ENCODE results near the gene OR51V1. TPM values are rescaled to one million over a fixed set of nuclear protein-coding genes. Genes with fewer than 3 reads are reported as not detected.
"Not testable (repeated sequence)": the region's sequence is repeated elsewhere in the genome, so short reads cannot be mapped to it uniquely, and the experiment has no call there.

OR51V1 gene
- total RNA-seq, 1 donor from 2014 or later, result not detected

DNA sequence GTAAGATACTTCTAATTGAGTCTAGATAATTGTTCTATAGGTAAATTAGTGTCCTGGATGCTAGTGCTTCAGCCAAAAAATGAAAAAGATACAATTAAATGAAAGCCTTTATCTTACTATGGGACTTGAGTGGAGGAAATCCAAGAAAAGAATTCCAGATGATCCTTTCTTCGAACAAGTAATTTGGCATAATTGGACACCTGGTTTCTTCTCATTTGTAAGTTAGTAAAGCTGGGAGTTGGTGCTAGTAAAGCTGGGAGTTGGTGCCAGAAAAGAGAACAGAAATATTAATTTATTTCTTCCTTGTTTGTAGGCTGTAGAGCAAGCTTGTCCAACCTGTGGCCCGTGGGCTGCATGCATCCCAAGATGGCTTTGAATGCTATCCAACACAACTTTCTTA lies 12.3 kb downstream of the OR51V1 start:
- no peak overlapping the region for H3K4me3 Mint-ChIP-seq (ENCODE audit: unreplicated experiment)
- no peak overlapping the region for H3K27ac Mint-ChIP-seq (ENCODE audit: unreplicated experiment)
- H3K36me3 Mint-ChIP-seq (ENCODE audit: low read depth, unreplicated experiment), result no peaks in the 10 kb centered on the region
- TF ChIP-seq, protein P1, sequence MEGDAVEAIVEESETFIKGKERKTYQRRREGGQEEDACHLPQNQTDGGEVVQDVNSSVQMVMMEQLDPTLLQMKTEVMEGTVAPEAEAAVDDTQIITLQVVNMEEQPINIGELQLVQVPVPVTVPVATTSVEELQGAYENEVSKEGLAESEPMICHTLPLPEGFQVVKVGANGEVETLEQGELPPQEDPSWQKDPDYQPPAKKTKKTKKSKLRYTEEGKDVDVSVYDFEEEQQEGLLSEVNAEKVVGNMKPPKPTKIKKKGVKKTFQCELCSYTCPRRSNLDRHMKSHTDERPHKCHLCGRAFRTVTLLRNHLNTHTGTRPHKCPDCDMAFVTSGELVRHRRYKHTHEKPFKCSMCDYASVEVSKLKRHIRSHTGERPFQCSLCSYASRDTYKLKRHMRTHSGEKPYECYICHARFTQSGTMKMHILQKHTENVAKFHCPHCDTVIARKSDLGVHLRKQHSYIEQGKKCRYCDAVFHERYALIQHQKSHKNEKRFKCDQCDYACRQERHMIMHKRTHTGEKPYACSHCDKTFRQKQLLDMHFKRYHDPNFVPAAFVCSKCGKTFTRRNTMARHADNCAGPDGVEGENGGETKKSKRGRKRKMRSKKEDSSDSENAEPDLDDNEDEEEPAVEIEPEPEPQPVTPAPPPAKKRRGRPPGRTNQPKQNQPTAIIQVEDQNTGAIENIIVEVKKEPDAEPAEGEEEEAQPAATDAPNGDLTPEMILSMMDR (IDR thresholded peaks at IDR 0.05; ENCODE audit: unreplicated experiment), result no peak
- no peaks in the 10 kb centered on the region for H3K4me1 Mint-ChIP-seq (ENCODE audit: unreplicated experiment)
- H3K9me3 Mint-ChIP-seq (ENCODE audit: unreplicated experiment), result no peaks in the 10 kb centered on the region
- no peaks in the 10 kb centered on the region for H3K27me3 Mint-ChIP-seq (ENCODE audit: unreplicated experiment)
- DNase-seq (ENCODE audit: low spot score), result no peak

DNA sequence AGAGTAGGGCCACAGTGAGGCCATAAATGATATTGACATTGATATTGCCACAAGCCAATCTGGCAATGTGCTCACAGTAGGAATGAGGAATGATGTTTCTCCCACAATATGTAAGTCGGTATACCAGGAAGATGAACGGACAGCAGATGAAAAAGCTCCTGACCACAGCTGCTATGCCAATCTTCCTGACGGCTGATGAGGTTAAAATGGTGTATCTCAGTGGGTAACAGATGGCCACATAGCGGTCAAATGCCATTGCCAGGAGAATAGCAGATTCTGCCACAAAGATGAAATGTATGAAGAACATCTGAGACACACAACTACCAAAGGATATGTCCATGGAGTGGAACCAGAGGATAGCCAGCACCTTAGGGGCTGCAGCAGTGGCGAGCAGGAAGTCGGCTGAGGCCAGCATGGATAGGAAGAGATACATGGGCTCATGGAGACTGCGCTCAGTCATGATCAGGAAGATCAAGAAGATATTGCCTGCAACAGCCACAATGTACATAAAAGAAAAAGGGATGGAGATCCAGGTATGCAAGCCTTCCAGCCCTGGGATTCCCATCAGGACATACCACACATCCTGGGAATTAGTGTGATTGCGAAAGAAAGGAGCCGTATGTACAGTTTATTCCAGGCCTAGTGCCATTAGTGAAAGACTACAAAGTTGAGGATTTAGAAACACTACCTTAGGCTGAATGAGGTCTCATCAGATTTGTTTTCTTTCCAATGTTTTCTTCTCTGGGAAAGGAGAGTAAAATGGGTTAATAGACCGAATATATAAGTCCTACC lies 22.2 kb downstream of the OR51V1 start:
- H3K9me3 Mint-ChIP-seq (ENCODE audit: unreplicated experiment), result no peaks in the 10 kb centered on the region
- H3K36me3 Mint-ChIP-seq (ENCODE audit: low read depth, unreplicated experiment), result no peaks in the 10 kb centered on the region
- no peaks in the 10 kb centered on the region for H3K4me1 Mint-ChIP-seq (ENCODE audit: unreplicated experiment)
- no peak overlapping the region for H3K4me3 Mint-ChIP-seq (ENCODE audit: unreplicated experiment)
- no peak overlapping the region for H3K27ac Mint-ChIP-seq (ENCODE audit: unreplicated experiment)
- DNase-seq (ENCODE audit: low spot score), result no peak
- TF ChIP-seq, protein P1 (IDR thresholded peaks at IDR 0.05; ENCODE audit: unreplicated experiment), result no peak
- H3K27me3 Mint-ChIP-seq (ENCODE audit: unreplicated experiment), result no peaks in the 10 kb centered on the region

- TF ChIP-seq, protein P1 (IDR thresholded peaks at IDR 0.05; ENCODE audit: unreplicated experiment), result no peak
- no peak for DNase-seq (ENCODE audit: low spot score)
- Mint-ChIP-seq H3K27ac (ENCODE audit: unreplicated experiment) (no peak overlapping the region), H3K27me3 (ENCODE audit: unreplicated experiment) (no peaks in the 10 kb centered on the region), H3K36me3 (ENCODE audit: low read depth, unreplicated experiment) (no peaks in the 10 kb centered on the region), H3K4me1 (ENCODE audit: unreplicated experiment) (no peaks in the 10 kb centered on the region), H3K9me3 (ENCODE audit: unreplicated experiment) (no peaks in the 10 kb centered on the region), H3K4me3 (ENCODE audit: unreplicated experiment) (no peak overlapping the region)
These were observed 25.5 kb downstream of the OR51V1 start for GRCh38 chr11:5174934-5175333.

DNA sequence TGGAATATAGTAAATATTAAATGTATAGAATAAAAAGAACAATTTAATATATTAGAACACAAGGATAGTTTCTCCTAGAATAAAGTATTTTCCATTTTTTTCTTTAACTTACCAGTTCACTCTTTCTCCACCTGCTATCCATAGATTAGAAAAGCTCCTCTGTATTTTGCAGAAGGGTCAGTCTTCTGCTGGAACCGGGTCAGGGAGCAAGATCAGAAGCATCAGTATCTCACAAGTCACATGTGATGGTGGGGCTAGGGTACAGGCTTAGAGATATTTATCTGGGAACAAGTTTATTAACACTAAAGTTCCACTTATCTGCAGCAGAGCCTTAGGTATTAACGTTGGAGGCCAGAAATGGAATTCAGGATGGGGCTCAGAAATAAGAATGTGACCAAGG lies 28.6 kb downstream of the OR51V1 start:
- Mint-ChIP-seq H3K27ac (ENCODE audit: unreplicated experiment) (no peak overlapping the region), H3K4me3 (ENCODE audit: unreplicated experiment) (no peak overlapping the region), H3K4me1 (ENCODE audit: unreplicated experiment) (peaks cover 4% of the 10 kb centered on the region), H3K36me3 (ENCODE audit: low read depth, unreplicated experiment) (no peaks in the 10 kb centered on the region), H3K9me3 (ENCODE audit: unreplicated experiment) (no peaks in the 10 kb centered on the region), H3K27me3 (ENCODE audit: unreplicated experiment) (no peaks in the 10 kb centered on the region)
- no peak for DNase-seq (ENCODE audit: low spot score)
- TF ChIP-seq, protein P1 (IDR thresholded peaks at IDR 0.05; ENCODE audit: unreplicated experiment), result no peak

- not testable (repeated sequence) for H3K27me3 Mint-ChIP-seq (ENCODE audit: unreplicated experiment); DNase-seq (ENCODE audit: low spot score); H3K36me3 Mint-ChIP-seq (ENCODE audit: low read depth, unreplicated experiment); H3K4me3 Mint-ChIP-seq (ENCODE audit: unreplicated experiment); H3K4me1 Mint-ChIP-seq (ENCODE audit: unreplicated experiment); H3K9me3 Mint-ChIP-seq (ENCODE audit: unreplicated experiment); H3K27ac Mint-ChIP-seq (ENCODE audit: unreplicated experiment)
These were observed 34.6 kb downstream of the OR51V1 start for GRCh38 chr11:5165898-5166297.

DNA sequence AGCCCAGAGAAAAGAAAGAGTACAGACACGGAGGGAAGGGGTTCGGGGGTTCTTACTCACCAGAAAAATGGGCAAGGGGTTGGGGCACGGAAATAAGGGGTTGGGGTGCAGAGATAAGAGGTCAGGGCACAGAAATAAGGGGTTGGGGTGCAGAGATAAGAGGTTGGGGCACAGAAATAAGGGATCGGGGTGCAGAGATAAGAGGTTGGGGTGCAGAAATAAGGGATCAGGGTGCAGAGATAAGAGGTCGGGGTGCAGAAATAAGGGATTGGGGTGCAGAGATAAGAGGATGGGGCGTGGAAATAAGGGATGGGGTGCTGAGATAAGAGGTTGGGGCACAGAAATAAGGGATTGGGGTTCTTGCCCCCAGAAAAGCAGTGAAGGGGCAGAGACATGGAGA lies 35.7 kb downstream of the OR51V1 start:
- H3K36me3 Mint-ChIP-seq (ENCODE audit: low read depth, unreplicated experiment); H3K27ac Mint-ChIP-seq (ENCODE audit: unreplicated experiment); H3K9me3 Mint-ChIP-seq (ENCODE audit: unreplicated experiment); H3K27me3 Mint-ChIP-seq (ENCODE audit: unreplicated experiment); H3K4me1 Mint-ChIP-seq (ENCODE audit: unreplicated experiment); H3K4me3 Mint-ChIP-seq (ENCODE audit: unreplicated experiment); DNase-seq (ENCODE audit: low spot score): not testable (repeated sequence)

DNA sequence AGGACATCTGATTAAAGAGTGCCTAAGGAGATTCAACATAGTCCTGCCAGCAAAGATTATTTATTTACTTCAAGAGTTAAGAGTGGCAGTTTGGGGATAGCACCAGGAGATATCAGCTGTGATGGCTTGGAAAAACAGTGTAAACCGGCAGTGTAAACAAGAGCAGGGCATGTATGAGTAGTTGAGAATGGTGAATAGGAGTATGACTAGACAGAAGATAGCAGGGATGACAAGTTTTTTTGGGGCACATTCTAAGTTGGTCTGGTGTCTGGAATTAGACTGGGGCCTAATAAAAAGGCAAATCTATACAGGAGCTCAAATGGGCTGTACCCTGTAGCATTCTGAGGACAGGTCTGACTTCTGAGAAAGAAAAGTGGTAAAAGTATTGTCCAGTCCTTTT lies 39.4 kb downstream of the OR51V1 start:
- H3K4me3 Mint-ChIP-seq (ENCODE audit: unreplicated experiment); H3K9me3 Mint-ChIP-seq (ENCODE audit: unreplicated experiment); H3K4me1 Mint-ChIP-seq (ENCODE audit: unreplicated experiment); DNase-seq (ENCODE audit: low spot score); H3K36me3 Mint-ChIP-seq (ENCODE audit: low read depth, unreplicated experiment); H3K27ac Mint-ChIP-seq (ENCODE audit: unreplicated experiment); H3K27me3 Mint-ChIP-seq (ENCODE audit: unreplicated experiment): not testable (repeated sequence)

GRCh38 chr11:5160217-5160616 lies 40.3 kb downstream of the OR51V1 start:
- H3K36me3 Mint-ChIP-seq (ENCODE audit: low read depth, unreplicated experiment); H3K27me3 Mint-ChIP-seq (ENCODE audit: unreplicated experiment); H3K9me3 Mint-ChIP-seq (ENCODE audit: unreplicated experiment); H3K4me3 Mint-ChIP-seq (ENCODE audit: unreplicated experiment); DNase-seq (ENCODE audit: low spot score); H3K4me1 Mint-ChIP-seq (ENCODE audit: unreplicated experiment); H3K27ac Mint-ChIP-seq (ENCODE audit: unreplicated experiment): not testable (repeated sequence)

Data from endothelial cell (in vitro differentiated cells).